SK-N-SH (cell line): Measurements from ENCODE around the gene PYGM. TPM values are rescaled to one million over a fixed set of nuclear protein-coding genes. Genes with fewer than 3 reads are reported as not detected.

Source experiments
- CTCF ChIA-PET: fragments of 300-600, 350-600 bp; formaldehyde crosslinking; extraction: SDS; loops from one replicate; lab custom pipeline; 2021; lab: Yijun Ruan, JAX
- POLR2A ChIA-PET: fragments of 350-600 bp; sonication (Branson Sonifier 250); formaldehyde crosslinking; extraction: SDS; loops from one replicate; lab custom pipeline; 2020; ENCODE audit warnings: antibody characterized with exemption, inconsistent platforms; lab: Yijun Ruan, JAX
- DNase-seq: peaks from one replicate; pipeline ENCODE4 v3.0.0; 2012
- H2AFZ ChIP-seq: fragments of 200-600 bp; sonication (generic); 2 replicates; pipeline ENCODE4 v1.8.1; 2016; ENCODE audit warnings: antibody characterized with exemption, mild to moderate bottlenecking, low read depth
- H3F3A ChIP-seq: fragments of 200-600 bp; sonication (generic); replicated peaks from 2 replicates; pipeline ENCODE3; 2016; ENCODE audit warnings: antibody characterized with exemption, mild to moderate bottlenecking; ENCODE audit not compliant: insufficient read depth
- H3K27ac ChIP-seq, 2 experiments: fragments of 200-500 bp in 1 of 2; fragments of 200-600 bp in 1 of 2; sonication (Bioruptor generic) in 1 of 2; sonication (generic), shearing (Covaris generic) in 1 of 2; 2 replicates each; pipeline versions ENCODE4 v1.5.1 to v1.6.1; 2014 to 2016; ENCODE audit warnings: low read depth in 2 of 2, inconsistent platforms in 1 of 2, low read length in 1 of 2, mild to moderate bottlenecking in 1 of 2, mixed read lengths in 1 of 2
- H3K27me3 ChIP-seq: fragments of 200-600 bp; sonication (generic), shearing (Covaris generic); 2 replicates; pipeline ENCODE4 v1.6.1; 2016; ENCODE audit warnings: mixed run types; ENCODE audit not compliant: insufficient read depth
- H3K36me3 ChIP-seq, 2 experiments: fragments of 200-500 bp in 1 of 2; fragments of 200-600 bp in 1 of 2; sonication (Bioruptor generic) in 1 of 2; sonication (generic) in 1 of 2; replicated peaks in 1 of 2; 2 replicates each; pipeline versions ENCODE3 to v1.5.1; 2014 to 2016; ENCODE audit warnings: low read length in 1 of 2, mild to moderate bottlenecking in 1 of 2; ENCODE audit not compliant: insufficient read depth in 2 of 2, control insufficient read depth in 1 of 2
- H3K4me1 ChIP-seq, 2 experiments: fragments of 200-500 bp in 1 of 2; fragments of 200-600 bp in 1 of 2; sonication (Bioruptor generic) in 1 of 2; sonication (generic), shearing (Covaris generic) in 1 of 2; 2 replicates each; pipeline versions ENCODE4 v1.5.1 to v1.6.1; 2014 to 2016; ENCODE audit warnings: low read depth in 1 of 2, low read length in 1 of 2, mixed run types in 1 of 2; ENCODE audit not compliant: insufficient read depth in 2 of 2, control insufficient read depth in 1 of 2
- H3K4me2 ChIP-seq: fragments of 200-600 bp; sonication (generic), shearing (Covaris generic); 2 replicates; pipeline ENCODE4 v1.6.1; 2017; ENCODE audit warnings: mixed run types
- H3K4me3 ChIP-seq, 2 experiments: fragments of 200-500 bp in 1 of 2; fragments of 200-600 bp in 1 of 2; sonication (Bioruptor generic) in 1 of 2; sonication (generic), shearing (Covaris generic) in 1 of 2; 2 replicates each; pipeline versions ENCODE4 v1.5.1 to v1.8.1; 2014 to 2016; ENCODE audit warnings: low read depth in 2 of 2, inconsistent platforms in 1 of 2, low read length in 1 of 2, mild to moderate bottlenecking in 1 of 2, mixed read lengths in 1 of 2, moderate library complexity in 1 of 2
- H3K79me2 ChIP-seq: fragments of 200-600 bp; sonication (generic); 2 replicates; pipeline ENCODE4 v1.8.1; 2017; ENCODE audit warnings: mild to moderate bottlenecking; ENCODE audit not compliant: insufficient read depth
- H3K9ac ChIP-seq: fragments of 200-600 bp; sonication (generic); 2 replicates; pipeline ENCODE4 v1.6.1; 2017; ENCODE audit warnings: mixed run types
- H3K9me2 ChIP-seq: fragments of 200-600 bp; sonication (generic); 2 replicates; pipeline ENCODE4 v1.6.1; 2017; ENCODE audit warnings: mixed run types
- H3K9me3 ChIP-seq: fragments of 200-600 bp; sonication (generic); 2 replicates; pipeline ENCODE4 v1.6.1; 2017; ENCODE audit warnings: mixed run types, mild to moderate bottlenecking, moderate library complexity
- H4K20me1 ChIP-seq: fragments of 200-600 bp; sonication (generic); 2 replicates; pipeline ENCODE4 v1.6.1; 2017; ENCODE audit warnings: mild to moderate bottlenecking, mixed run types; ENCODE audit not compliant: insufficient read depth
- EP300 ChIP-seq, 2 experiments: IDR thresholded peaks; 2 replicates each; pipeline versions ENCODE4 v1.4.0 to v1.6.1; 2012; ENCODE audit warnings: borderline replicate concordance in 1 of 2, low read depth in 1 of 2, low read length in 1 of 2
- EZH2phosphoT487 ChIP-seq: fragments of 200-600 bp; sonication (generic); IDR thresholded peaks from 2 replicates; pipeline ENCODE4 v1.6.1; 2017; ENCODE audit warnings: low read depth, mixed run types, mild to moderate bottlenecking, antibody characterized with exemption, moderate library complexity, borderline replicate concordance
- GATA2 ChIP-seq: sonication (generic); formaldehyde crosslinking; IDR thresholded peaks from 2 replicates; pipeline ENCODE4 v1.5.0; 2020; ENCODE audit warnings: mild to moderate bottlenecking, missing genetic modification reagents
- IRF3 ChIP-seq: fragments of 150-350 bp; IDR thresholded peaks from 2 replicates; pipeline ENCODE4 v1.6.1; 2016; ENCODE audit warnings: mild to moderate bottlenecking, low read depth, low read length
- JUND ChIP-seq: IDR thresholded peaks from 2 replicates; pipeline ENCODE4 v1.4.0; 2012
- MXI1 ChIP-seq: IDR thresholded peaks from 2 replicates; pipeline ENCODE4 v1.6.1; 2012; ENCODE audit warnings: mild to moderate bottlenecking, low read depth, low read length, improper control_type of control experiment
- NFIC ChIP-seq: IDR thresholded peaks from 2 replicates; pipeline ENCODE4 v1.4.0; 2012; ENCODE audit warnings: borderline replicate concordance
- PBX3 ChIP-seq: IDR thresholded peaks from 2 replicates; pipeline ENCODE4; 2012
- RAD21 ChIP-seq: IDR thresholded peaks from 2 replicates; pipeline ENCODE4 v1.6.1; 2012; ENCODE audit warnings: mild to moderate bottlenecking, low read length
- RCOR1 ChIP-seq: fragments of 150-350 bp; IDR thresholded peaks from 2 replicates; pipeline ENCODE4 v1.6.1; 2017; ENCODE audit warnings: antibody characterized with exemption, low read length
- REST ChIP-seq: IDR thresholded peaks from 2 replicates; pipeline ENCODE4 v1.6.1; 2012; ENCODE audit warnings: mild to moderate bottlenecking, low read depth, low read length, moderate library complexity
- RFX5 ChIP-seq: IDR thresholded peaks from 2 replicates; pipeline ENCODE4 v1.6.1; 2012; ENCODE audit warnings: mild to moderate bottlenecking, improper control_type of control experiment, low read length
- SIN3A ChIP-seq: IDR thresholded peaks from 2 replicates; pipeline ENCODE4 v1.6.1; 2012; ENCODE audit warnings: low read depth, mild to moderate bottlenecking, low read length, moderate library complexity, borderline replicate concordance
- TAF1 ChIP-seq: IDR thresholded peaks from 2 replicates; pipeline ENCODE4 v1.6.1; 2012; ENCODE audit warnings: low read depth, mild to moderate bottlenecking, low read length, moderate library complexity, borderline replicate concordance
- TCF12 ChIP-seq: IDR thresholded peaks from 2 replicates; pipeline ENCODE4 v1.4.0; 2012
- TEAD4 ChIP-seq: IDR thresholded peaks from 2 replicates; pipeline ENCODE4 v1.4.0; 2012; ENCODE audit warnings: mild to moderate bottlenecking, borderline replicate concordance; ENCODE audit not compliant: insufficient read depth
- USF1 ChIP-seq: IDR thresholded peaks from 2 replicates; pipeline ENCODE4 v1.4.0; 2012; ENCODE audit warnings: low read depth, borderline replicate concordance
- ZBTB33 ChIP-seq: IDR thresholded peaks from 2 replicates; pipeline ENCODE4 v1.4.0; 2012; ENCODE audit warnings: low read depth, borderline replicate concordance
- WGBS: methylation state at CpG from one replicate; pipeline ENCODE4 v1.1.6; 2017; ENCODE audit warnings: low lambda C conversion rate; 5-methylcytosine and 5-hydroxymethylcytosine counted together
- polyA plus RNA-seq, 3 experiments: library from polyadenylated mRNA; depleted of rRNA; stranded (reverse); fragments of >200 nt; gene quantifications; 2 replicates each; pipeline ENCODE4 v1.2.3, GENCODE V29; 2012

Gene PYGM
- polyA plus RNA-seq, 1 of the 3 experiments (the other 2 are of a cell fraction) = 0.08 TPM

GRCh38 chr11:64726211-64726641, 33.5 kb downstream of the PYGM start:
- Histone ChIP-seq H3K4me1 (peaks cover 0 to 27% of the 10 kb centered on the region in 2 experiments; a peak in 1 of 4 replicates), H3K9me2 (no peaks in the 10 kb centered on the region), H3K4me3 (no peak overlapping the region), H4K20me1 (no peaks in the 10 kb centered on the region), H3F3A (no peaks in the 10 kb centered on the region), H3K9ac (no peak overlapping the region), H3K36me3 (no peaks in the 10 kb centered on the region), H2AFZ (no peak overlapping the region), H3K79me2 (no peaks in the 10 kb centered on the region), H3K27ac (no peak overlapping the region), H3K27me3 (no peaks in the 10 kb centered on the region; the same call in 1 of the 2 replicates), H3K9me3 (no peaks in the 10 kb centered on the region), H3K4me2 (no peak overlapping the region)
- DNase-seq = no peak
- ChIA-PET CTCF (interaction anchor here (1.2 to 2.6 kb wide), 4 partner anchors 10 to 38 kb away, joined by 3 to 17 read pairs (median 11); partner anchors contain the start of gene RASGRP2), POLR2A (no interaction called here)
- WGBS = 50% methylated on average over 2 of the region's 9 CpGs
- no peak for TF ChIP-seq TCF12
- no peak for TF ChIP-seq EZH2phosphoT487
- TF ChIP-seq RFX5 = no peak
- no peak for TF ChIP-seq REST
- no peak for TF ChIP-seq RCOR1
- no peak for TF ChIP-seq TAF1
- TF ChIP-seq IRF3 = no peak
- no peak for TF ChIP-seq ZBTB33
- no peak for TF ChIP-seq MXI1
- no peak for TF ChIP-seq USF1
- TF ChIP-seq JUND = no peak
- no peak for TF ChIP-seq GATA2 (CRISPR knock-in tag)
- no peak for TF ChIP-seq TEAD4
- no peak for TF ChIP-seq EP300 (IDR thresholded peaks at IDR 0.05; ENCODE audit: borderline replicate concordance in 1 of 2, low read depth in 1 of 2, low read length in 1 of 2)
- TF ChIP-seq SIN3A = no peak
- TF ChIP-seq RAD21 = no peak
- no peak for TF ChIP-seq PBX3
- no peak for TF ChIP-seq NFIC
